Measurements from ENCODE around the gene PDE6D. TPM values are rescaled to one million over a fixed set of nuclear protein-coding genes. Genes with fewer than 3 reads are reported as not detected.

The PDE6D gene
- total RNA-seq, 4 donors from 2014 or later = 13.5 to 24.0 (median 16.1) TPM

DNA sequence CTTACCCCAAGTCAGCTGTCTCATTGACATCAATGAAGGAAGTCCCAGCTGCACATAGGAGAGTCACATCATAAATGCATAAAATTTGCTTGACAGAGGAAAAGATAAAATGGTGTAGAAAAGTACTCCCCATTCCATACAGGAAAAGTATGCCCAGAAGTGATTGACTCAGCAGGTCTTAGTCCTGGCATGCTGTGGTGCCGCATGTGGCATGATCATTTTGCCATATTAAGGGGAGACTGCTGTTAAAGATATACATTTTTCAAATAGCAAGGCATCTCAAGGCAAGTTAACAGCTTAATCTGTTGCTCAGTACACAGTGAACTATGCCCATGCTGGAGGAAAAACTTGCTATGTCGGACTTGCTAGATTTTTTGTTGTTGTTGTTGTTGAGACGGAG, 13.3 kb upstream of the PDE6D start:
- Histone ChIP-seq H3K9me3 (no peaks in the 10 kb centered on the region), H3K27ac (no peak overlapping the region), H3K4me1 (peaks cover 0 to 7% (median 0%) of the 10 kb centered on the region in 3 donors), H3K36me3 (peaks cover 17 to 100% (median 19%) of the 10 kb centered on the region in 3 donors), H3K4me3 (no peak overlapping the region), H3K27me3 (no peaks in the 10 kb centered on the region)
- no peak for DNase-seq
- intact Hi-C loops (cut with DNase I) = no loop called here
- TF ChIP-seq, protein P1, sequence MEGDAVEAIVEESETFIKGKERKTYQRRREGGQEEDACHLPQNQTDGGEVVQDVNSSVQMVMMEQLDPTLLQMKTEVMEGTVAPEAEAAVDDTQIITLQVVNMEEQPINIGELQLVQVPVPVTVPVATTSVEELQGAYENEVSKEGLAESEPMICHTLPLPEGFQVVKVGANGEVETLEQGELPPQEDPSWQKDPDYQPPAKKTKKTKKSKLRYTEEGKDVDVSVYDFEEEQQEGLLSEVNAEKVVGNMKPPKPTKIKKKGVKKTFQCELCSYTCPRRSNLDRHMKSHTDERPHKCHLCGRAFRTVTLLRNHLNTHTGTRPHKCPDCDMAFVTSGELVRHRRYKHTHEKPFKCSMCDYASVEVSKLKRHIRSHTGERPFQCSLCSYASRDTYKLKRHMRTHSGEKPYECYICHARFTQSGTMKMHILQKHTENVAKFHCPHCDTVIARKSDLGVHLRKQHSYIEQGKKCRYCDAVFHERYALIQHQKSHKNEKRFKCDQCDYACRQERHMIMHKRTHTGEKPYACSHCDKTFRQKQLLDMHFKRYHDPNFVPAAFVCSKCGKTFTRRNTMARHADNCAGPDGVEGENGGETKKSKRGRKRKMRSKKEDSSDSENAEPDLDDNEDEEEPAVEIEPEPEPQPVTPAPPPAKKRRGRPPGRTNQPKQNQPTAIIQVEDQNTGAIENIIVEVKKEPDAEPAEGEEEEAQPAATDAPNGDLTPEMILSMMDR (IDR thresholded peaks at IDR 0.05) = no peak
- no peak for TF ChIP-seq POLR2A (IDR thresholded peaks at IDR 0.05)
- WGBS, 2 donors = 27 to 70% methylated on average over 3 of the region's 3 CpGs

DNA sequence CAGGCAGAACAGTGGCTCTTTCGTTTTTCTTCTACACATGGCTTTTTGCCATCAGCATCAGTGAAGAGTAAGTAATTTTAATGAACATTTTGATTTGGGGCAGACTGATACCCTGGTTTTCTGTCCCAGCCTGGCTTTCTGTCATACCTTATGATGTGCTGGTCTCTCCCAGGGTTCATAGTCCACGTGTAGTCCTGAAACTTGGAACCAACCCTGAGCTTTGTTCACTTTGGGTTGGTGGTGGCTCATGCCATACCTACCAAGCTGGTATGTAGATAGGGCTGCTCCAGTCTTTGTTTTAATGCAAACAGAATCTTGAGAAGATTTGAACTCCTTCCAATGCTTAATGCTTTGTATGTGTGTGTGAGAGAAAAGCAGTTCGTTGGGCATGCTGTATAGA, 10.0 kb upstream of the PDE6D start:
- H3K36me3 ChIP-seq = peaks cover 8 to 78% (median 11%) of the 10 kb centered on the region in 3 donors
- WGBS, 2 donors = 69% methylated on average over 2 to 3 of the region's 3 CpGs

DNA sequence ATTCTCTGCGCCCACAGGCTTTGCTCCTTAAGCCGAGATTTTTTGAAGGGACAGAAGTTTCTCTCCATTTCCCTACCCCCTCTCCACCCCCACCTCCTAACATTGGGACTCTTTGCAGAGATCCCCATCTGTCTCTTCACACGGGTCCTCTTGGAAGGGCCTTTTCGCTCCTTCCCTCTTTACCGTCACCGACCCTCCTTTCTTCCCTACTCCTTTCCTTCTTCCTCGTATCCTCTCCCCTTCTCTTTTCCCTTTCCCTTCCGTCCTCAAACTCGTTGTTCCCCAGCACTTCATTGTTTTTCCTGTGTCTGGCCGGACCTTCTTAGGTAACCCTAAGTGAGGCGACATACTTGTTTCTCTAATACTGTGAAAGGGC, 5.8 kb upstream of the PDE6D start:
- no peak for DNase-seq
- no peaks in the 10 kb centered on the region for H3K9me3 ChIP-seq
- H3K36me3 ChIP-seq = peaks cover 2 to 36% (median 6%) of the 10 kb centered on the region in 3 donors
- peak overlapping the region; percentile 81 to 99 (median 92) for H3K4me3 ChIP-seq
- TF ChIP-seq, protein P1 (IDR thresholded peaks at IDR 0.05) = no peak
- no peak for TF ChIP-seq POLR2A (IDR thresholded peaks at IDR 0.05)
- H3K27ac ChIP-seq = peak overlapping the region; percentile 71 to 82 (median 78)
- H3K4me1 ChIP-seq = peaks cover 25 to 63% (median 37%) of the 10 kb centered on the region in 3 donors
- no peaks in the 10 kb centered on the region for H3K27me3 ChIP-seq
- intact Hi-C loops (cut with DNase I) = loop anchor here (10.0 kb wide), 1 partner anchor 112 kb away; no protein-coding TSS in a partner anchor
- 7 to 13% methylated on average over 11 of the region's 11 CpGs for WGBS, 2 donors

More for the DNA sequence above, 10.0 kb upstream of the PDE6D start:
- no peak for DNase-seq
- H3K27ac ChIP-seq = no peak overlapping the region
- no peak overlapping the region for H3K4me3 ChIP-seq
- no peaks in the 10 kb centered on the region for H3K27me3 ChIP-seq
- peaks cover 9 to 31% (median 9%) of the 10 kb centered on the region in 3 donors for H3K4me1 ChIP-seq
- H3K9me3 ChIP-seq = no peaks in the 10 kb centered on the region
- intact Hi-C loops (cut with DNase I) = no loop called here
- TF ChIP-seq, protein P1 (IDR thresholded peaks at IDR 0.05) = no peak
- TF ChIP-seq POLR2A (IDR thresholded peaks at IDR 0.05) = no peak

DNA sequence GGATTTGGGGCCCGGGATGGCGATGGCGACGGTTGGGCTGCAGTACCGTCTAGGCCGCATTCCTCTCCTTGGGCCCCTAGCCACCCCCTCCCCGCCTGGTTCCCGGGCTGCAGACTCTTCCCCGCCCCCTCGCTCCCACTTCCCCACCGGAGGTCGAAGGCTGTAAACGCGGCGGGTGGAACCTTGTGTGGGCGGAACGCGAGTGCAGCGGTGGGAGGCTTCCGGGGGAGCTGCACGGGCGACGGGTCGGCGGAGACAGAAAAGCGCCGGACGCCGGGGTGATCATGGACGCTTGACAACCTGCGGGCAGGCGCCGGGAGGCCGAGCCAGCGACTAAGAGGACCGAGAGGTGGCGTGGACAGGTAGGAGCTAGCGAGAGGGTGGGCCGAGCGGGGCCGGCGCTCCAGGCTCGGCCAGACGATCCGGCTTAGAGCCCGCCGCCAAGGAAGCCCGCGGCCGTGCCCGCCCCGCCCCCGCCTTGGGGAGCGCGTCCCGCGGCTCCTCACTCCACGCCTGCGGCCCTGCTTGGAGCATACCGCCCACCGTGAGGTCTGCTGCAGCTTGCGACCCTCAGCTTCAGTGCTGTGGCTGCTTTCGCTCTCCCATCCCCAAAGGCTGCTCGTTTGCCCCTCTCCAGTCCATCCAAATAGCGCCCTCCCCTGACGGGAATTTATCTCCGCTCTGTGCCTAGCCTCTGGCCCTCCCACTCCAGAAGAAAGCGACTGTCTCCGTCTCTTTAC, 5.3 kb upstream of the PDE6D start, which contains the start of gene COPS7B:
Gene COPS7B (plus strand): TSS at position 269 of the 740 bp plus-strand sequence. CDS start 2,126 bp downstream, outside the sequence.
- WGBS, 2 donors = 3 to 4% methylated on average over 5 to 13 of the region's 69 CpGs
- no peaks in the 10 kb centered on the region for H3K9me3 ChIP-seq
- H3K27ac ChIP-seq = peak within 1 kb of the TSS; percentile 71 to 82 (median 78)
- peak within 1 kb of the TSS; percentile 81 to 99 (median 92) for H3K4me3 ChIP-seq
- DNase-seq = peak; percentile 31
- peaks cover 25 to 64% (median 37%) of the 10 kb centered on the region in 3 donors for H3K4me1 ChIP-seq
- no peaks in the 10 kb centered on the region for H3K27me3 ChIP-seq
- intact Hi-C loops (cut with DNase I) = loop anchor here (10.0 kb wide), 1 partner anchor 112 kb away; no protein-coding TSS in a partner anchor
- TF ChIP-seq POLR2A (IDR thresholded peaks at IDR 0.05) = peak in 1 of 4 donors; percentile 22
- TF ChIP-seq, protein P1 (IDR thresholded peaks at IDR 0.05) = peak in 4 of 6 experiments; percentile 8 to 46 (median 30)
- H3K36me3 ChIP-seq = peaks cover 2 to 31% (median 6%) of the 10 kb centered on the region in 3 donors

DNA sequence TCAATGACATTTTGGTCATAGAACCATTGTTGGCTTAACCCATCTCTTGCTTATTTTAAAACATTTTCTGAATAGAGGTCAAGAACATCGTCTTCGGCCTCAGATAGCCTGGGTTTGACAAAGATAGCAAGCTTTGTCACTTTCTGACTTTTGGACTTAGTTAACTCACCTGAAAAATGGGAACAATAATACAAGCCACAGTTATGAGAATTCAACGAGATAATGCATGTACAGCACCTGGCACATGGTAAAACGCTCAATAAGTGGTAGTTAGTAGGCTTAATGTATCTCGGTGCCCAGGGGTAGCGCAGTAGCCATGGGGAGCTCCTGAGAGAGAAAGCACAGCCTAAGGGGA, 4.7 kb upstream of the PDE6D start:
- 39 to 44% methylated on average over 5 to 6 of the region's 6 CpGs for WGBS, 2 donors

More for the DNA sequence above, 4.7 kb upstream of the PDE6D start:
- Histone ChIP-seq H3K4me3 (peak overlapping the region; percentile 81 to 99 (median 92)), H3K27me3 (no peaks in the 10 kb centered on the region), H3K27ac (peak overlapping the region; percentile 71 to 82 (median 78)), H3K36me3 (peaks cover 2 to 25% (median 6%) of the 10 kb centered on the region in 3 donors), H3K4me1 (peaks cover 25 to 64% (median 37%) of the 10 kb centered on the region in 3 donors), H3K9me3 (no peaks in the 10 kb centered on the region)
- TF ChIP-seq, protein P1 (IDR thresholded peaks at IDR 0.05) = no peak
- TF ChIP-seq POLR2A (IDR thresholded peaks at IDR 0.05) = no peak
- no peak for DNase-seq
- intact Hi-C loops (cut with DNase I) = loop anchor here (10.0 kb wide), 1 partner anchor 111 kb away; no protein-coding TSS in a partner anchor
